KBM-7 (cell line): ENCODE data around the gene BIRC3.
A peak's percentile ranks its signal among the peaks of the same experiment; 100 is the strongest.
"Not testable (repeated sequence)": the region's sequence is repeated elsewhere in the genome, so short reads cannot be mapped to it uniquely, and the experiment has no call there.

Experiments used
- DNase-seq: peaks from one replicate; pipeline ENCODE4 v3.0.0-alpha.2; 2015
- in situ Hi-C: fragments of 300-500 bp; cut with MboI; formaldehyde crosslinking; loops from 2 replicates; pipeline ENCODE4 v1.14.3; 2020; ENCODE audit warnings: low sequenced_read_pairs, low pct_unique_long_range_greater_than_20kb, mixed read lengths

The BIRC3 gene

DNA sequence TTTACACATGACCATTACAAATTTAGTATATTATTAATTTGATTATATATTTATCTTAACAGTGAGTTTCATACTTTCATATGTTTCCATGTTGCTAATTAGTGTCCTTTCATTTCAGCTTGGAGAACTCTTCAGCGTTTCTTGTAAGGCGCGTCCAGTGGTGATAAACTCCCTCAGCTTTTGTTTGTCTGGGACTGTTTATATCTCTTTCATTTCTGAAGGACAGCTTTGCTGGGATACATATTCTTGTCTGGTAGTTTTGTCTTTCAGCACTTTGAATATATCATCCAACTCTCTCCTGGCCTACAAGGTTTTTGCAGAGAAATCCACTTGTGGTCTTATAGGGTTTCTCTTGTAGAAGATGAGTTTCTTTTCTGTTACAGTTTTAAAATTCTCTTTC, 42.1 kb downstream of the BIRC3 start:
- in situ Hi-C loops: no loop called here
- no peak for DNase-seq

DNA sequence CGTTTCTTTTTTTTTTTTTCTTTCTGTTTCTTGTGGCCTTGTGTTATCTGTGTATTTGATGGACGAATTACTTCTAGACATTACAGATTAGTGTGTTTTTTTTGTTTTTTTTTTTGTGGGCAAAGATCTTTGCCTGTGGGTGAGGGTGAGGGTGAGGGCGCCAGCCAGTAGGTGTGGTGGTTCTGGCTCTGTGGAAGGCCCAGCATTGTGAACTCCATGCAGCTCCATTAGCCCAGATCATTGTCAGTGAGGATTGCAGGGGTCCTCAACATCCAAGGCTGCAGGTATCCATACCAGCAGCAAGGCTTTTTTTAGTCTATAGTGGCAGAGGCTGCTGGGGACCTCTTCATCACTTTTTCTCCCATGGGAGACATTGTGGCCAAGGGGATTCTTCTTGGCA, 43.4 kb downstream of the BIRC3 start:
- no peak for DNase-seq
- in situ Hi-C loops: no loop called here

DNA sequence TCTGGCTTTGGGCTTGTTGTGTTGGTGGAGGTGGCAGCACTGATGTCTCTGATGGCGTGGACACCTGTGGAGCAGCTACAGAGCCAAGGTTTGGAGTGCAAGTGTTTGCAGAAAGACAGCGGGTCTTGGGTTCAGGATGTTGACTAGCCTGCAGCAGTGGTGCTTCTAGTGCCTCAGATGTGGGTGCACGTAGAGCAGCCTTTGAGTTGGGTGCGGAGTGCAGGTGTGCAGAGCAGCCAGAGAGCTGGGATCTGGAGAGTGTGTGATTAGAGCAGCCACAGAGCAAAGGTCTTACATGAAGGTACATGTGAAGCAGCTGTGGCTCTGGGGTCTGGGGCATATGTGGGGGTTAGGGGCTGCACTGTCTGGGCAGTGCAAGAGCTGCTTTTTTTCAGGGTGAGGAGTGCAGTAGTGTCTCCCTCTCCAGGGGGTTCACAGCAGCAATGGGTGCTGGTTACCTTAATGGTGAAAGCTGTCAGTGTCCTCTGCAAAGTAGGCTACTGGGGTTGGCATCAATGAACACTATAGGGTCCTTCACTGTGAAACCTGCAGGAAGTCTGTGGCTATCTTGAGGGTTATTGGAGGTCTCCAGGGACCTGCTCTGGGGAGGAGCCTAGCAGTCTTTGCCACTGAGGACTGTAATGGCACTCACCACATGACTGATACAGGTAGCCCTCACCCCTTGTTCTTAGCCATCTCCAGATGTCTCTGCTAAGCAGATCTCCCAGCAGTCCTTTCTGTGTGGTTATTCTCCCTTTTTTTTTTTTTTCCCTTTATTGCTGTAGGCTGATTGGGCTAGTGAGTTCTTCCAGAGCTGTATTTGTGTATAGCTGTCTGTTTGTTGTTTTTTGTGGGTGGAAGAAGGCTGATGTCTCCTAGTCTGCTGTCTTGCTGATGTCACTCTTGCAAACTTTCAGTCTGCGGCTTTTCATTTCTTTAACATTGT, 44.1 kb downstream of the BIRC3 start:
- no peak for DNase-seq
- in situ Hi-C loops: no loop called here

DNA sequence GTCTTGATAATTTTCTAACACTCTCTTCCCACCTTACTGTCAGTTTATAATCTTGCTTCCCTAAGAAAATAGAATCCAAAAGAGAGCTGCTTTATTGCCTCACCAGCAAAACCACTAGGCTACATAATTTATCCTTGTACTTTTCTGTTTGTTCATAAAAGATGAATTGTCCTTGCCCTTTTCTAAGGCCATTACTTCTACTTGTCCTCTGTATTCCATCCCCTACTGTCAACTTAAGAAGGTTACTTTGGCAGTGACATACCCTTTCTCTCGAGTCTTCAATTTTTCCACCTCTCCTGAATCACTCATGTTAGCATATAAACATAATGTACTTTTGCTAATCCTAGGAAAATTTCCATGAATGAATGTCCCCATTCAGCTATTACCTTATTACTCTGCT, 47.7 kb downstream of the BIRC3 start:
- no peak for DNase-seq
- in situ Hi-C loops: no loop called here

DNA sequence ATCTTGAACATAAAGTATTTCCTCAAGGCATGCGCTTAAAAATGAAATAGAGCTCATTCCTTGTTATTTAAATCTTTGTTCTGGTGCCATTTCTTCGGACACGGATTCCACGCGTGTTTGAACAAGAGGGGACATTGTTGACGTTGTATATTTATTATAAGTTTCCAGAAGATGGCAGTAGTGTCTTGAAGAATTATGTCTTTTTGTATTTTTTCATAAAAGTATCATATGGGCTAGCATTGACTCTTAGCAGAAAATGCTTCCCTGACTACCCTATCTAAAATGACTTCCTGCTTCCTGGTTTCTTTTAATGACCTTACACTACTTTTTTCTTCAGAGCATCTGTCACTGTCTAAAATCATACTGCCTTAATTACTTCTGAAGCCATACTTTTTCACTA, 50.1 kb downstream of the BIRC3 start:
- in situ Hi-C loops: no loop called here
- peak; percentile 51 for DNase-seq

DNA sequence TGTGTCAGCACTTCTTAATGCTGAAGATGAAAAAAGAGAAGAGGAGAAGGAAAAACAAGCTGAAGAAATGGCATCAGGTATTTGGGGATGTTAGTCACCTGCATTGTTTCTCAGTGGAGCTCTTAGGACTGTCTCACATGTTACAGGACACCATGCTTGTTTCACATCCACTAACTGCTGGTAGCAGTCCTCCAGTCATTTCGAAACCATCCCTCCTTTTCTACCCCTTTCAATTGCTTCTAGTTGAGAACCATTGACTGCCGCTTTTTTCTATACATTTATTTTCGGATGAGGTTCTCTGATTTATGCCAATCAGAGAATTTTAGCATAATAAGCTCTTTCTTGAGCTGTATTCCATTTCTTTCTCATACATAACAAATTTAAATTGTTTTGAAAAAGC, 51.2 kb downstream of the BIRC3 start:
- DNase-seq: no peak
- in situ Hi-C loops: no loop called here

DNA sequence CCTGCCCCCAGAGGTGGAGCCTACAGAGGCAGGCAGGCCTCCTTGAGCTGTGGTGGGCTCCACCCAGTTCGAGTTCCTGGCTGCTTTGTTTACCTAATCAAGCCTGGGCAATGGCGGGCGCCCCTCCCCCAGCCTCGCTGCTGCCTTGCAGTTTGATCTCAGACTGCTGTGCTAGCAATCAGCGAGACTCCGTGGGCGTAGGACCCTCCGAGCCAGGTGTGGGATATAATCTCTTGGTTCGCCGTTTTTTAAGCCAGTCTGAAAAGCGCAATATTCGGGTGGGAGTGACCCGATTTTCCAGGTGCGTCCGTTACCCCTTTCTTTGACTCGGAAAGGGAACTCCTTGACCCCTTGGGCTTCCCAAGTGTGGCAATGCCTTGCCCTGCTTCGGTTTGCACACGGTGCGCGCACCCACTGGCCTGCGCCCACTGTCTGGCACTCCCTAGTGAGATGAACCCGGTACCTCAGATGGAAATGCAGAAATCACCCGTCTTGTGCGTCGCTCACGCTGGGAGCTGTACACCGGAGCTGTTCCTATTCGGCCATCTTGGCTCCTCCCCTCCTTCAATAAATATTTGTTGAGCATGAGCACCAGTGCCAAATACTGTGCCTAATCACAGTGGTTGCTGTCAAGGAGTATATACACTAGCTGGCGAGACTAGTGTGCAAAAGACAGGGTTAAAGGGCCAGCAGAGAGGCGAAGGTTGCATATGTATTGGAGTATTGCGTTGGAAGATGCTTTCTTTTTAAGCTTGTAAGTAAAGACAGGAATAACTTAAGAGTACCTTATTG, 57.5 kb downstream of the BIRC3 start:
- in situ Hi-C loops, DNase-seq: not testable (repeated sequence)

DNA sequence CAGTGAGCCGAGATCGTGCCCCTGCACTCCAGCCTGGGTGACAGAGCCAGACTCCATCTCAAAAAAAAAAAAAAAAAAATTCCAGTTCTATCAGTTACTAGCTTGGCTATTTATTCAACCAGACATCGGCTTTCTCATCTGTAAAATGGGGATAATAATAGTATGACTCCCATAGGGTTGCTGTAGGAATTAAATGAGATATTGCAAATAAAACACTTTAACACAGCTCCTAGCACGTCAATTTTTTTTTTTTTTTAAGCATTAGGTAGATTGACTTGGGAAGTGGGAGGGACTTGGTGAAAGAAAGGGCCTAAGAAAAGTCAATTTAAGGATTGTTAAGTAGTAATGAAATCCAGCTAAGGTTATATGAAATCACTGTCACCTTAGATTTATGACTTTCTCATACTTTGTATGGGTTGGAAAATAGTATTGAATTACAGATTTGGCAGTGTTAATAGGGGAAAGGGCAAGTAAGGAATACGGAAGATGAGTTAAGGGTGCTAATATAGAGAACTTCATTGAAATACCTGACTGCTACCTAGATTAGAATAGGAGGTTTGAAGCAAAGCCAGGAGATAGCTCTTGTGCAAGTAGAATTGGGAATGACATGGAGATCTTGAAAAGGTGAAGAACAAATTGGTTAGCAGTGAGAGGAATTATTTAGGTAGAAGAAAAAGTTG, 58.6 kb downstream of the BIRC3 start:
- in situ Hi-C loops: no loop called here
- DNase-seq: no peak

DNA sequence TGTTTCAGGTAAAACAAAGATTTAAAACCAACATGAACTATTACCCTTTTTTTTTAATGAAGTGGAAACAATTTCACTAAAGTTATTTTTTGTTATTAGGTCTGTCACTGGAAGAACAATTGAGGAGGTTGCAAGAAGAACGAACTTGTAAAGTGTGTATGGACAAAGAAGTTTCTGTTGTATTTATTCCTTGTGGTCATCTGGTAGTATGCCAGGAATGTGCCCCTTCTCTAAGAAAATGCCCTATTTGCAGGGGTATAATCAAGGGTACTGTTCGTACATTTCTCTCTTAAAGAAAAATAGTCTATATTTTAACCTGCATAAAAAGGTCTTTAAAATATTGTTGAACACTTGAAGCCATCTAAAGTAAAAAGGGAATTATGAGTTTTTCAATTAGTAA, 60.6 kb downstream of the BIRC3 start:
- DNase-seq: no peak
- in situ Hi-C loops: no loop called here

DNA sequence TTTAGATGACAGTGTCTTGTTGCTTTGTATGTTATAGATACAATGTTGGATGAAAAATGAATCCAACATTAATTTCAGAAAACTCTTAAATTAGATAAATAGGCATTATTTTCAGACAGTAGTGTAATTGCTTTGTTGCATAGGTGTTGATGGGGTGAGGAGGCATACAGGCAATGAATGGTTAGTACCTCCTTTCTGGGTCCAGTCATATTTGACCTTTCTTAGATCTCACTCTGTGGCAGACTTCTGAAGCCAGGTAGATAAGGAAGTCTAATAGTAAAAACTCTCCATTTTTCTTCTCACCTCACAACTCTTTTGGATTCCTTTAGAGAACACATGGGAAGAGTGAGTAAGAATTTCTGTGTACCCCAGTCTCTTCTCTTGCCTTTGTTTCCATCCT, 61.5 kb downstream of the BIRC3 start:
- in situ Hi-C loops: no loop called here
- no peak for DNase-seq

DNA sequence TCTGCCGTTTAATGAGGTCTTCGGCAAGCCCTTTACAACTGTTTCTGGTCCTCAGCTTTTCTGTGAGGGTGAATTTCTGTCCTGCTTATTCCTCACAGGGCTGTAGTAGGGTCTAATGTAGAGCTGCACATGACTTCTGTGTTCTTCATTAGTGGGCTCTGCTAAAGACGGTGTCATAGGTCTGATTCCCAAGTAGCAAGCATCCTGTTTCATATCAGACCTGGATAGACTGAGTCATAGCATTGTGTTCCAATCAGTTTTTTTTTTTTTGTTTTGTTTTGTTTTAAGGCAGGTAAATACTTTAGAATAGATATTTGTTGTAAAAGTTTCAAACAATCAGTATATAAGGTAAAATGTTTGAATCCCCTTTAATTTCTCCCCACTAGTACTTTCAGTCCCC, 65.1 kb downstream of the BIRC3 start:
- in situ Hi-C loops: no loop called here
- no peak for DNase-seq

DNA sequence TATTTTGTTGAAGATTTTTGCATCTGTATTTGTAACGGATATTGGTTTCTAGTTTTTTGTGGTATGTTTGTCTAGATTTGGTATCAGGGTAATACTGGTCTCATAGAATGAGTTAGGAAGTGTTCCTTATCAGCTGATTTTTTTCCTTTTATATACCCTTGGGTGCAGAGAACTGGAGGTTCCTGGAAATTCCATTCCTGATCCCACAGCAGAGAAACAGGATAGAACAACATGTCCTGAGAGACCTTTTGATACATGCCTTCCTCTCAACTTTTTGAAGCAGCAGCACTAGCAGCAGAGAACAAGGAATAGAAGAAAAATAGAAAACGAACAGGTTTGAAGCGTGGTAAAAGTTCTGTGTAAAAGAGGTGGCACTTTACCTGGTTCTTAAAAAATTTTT, 66.6 kb downstream of the BIRC3 start:
- DNase-seq: no peak
- in situ Hi-C loops: no loop called here

DNA sequence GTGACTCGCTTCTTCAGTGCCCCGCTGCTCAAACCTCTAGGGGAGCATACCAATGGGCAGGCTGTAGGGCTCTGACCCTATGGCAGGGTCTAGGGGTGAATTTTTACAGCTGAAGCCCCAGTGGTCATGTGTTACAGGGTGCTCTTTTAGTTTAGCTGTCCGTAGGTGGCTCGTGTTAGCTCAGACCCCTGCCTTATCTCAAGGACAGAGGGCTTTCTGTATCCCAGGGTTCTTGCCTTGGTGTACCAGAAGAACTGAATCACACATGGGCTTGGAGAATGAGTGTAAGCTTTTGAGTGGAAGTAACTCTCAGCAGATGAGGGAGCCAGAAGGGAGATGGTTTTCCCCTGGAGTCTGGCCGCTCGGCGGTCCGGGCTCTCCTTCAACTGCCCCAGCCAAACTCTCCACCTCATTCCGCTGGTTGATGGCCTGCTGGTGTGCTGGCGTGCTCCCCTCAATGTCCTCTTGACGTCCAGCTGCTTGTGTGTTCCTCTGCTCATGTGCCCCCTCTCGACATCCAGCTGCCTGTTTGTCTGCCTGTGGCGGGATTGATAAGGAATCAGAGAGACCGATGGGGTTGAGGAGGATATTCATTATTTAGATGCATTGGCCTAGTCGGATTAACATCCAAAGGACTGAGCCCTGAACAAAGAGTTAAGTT, 67.3 kb downstream of the BIRC3 start:
- DNase-seq: no peak
- in situ Hi-C loops: no loop called here

DNA sequence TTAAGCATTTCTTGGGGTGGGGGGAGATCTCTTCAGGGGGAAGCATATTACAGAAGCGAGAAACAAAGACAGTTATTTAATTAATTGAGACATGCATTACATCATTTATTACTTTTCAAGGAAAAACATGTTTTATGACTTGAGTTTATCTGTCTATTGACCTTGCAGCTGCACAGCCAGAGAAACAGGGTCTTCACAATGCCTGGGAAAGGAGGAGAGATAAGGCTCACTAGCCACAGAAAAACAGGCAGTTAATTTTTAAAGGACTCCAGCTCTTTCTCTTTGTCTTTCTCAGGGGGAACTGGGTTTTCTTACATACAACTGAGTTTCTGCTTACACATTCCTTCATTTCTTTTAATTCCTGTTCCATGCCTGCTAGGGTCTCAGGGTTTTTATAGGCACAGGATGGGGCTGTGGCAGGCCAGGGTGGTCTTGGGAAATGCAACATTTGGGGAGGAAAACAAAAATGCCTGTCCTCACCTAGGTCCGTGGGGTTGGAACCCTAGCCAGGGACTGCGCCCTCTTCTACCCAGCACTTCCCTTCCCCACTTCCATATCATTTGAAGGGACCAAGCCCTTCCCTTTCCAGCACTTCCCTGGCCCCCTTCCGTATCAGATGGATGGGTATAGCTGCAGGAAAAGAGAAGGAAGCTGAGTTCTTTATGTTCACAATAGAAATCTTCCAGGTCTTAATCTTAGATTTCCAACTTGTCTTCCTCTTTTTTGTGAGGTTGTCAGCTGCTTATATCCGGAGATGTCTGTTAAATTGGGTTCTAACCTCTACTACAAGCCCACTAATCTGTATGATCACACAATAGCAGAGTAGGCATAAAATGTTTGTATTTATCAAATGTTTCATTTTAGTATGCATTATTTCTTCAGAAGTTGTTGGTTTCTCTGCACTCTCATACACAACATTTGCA, 68.1 kb downstream of the BIRC3 start:
- DNase-seq: peak; percentile 38
- in situ Hi-C loops: no loop called here

DNA sequence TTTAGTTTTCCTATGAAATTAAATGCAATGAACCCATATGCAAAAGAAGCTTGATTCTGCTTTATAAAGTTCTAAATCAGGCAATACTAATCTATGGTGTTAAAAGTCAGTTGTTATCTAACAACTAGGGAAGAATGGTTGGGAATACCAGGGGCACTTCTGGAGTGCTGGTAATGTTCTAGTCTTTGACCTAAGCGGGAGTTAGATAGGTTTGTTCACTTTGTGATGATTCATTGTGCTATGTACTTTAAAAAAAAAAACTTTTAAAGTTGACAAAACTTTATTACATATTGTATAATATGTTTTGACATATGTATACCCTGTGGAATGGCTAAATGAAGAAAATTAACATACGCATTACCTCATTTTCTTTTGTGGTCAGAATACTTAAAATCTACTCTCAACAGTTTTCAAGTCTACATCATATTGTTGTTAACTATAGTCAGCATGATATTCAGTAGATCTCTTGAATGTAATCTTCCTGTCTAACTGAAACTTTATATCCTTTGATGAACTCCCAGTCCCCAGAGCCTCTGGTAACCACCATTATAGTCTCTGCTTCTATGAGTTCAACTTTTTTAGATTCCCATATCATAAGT, 69.0 kb downstream of the BIRC3 start:
- in situ Hi-C loops: no loop called here

DNA sequence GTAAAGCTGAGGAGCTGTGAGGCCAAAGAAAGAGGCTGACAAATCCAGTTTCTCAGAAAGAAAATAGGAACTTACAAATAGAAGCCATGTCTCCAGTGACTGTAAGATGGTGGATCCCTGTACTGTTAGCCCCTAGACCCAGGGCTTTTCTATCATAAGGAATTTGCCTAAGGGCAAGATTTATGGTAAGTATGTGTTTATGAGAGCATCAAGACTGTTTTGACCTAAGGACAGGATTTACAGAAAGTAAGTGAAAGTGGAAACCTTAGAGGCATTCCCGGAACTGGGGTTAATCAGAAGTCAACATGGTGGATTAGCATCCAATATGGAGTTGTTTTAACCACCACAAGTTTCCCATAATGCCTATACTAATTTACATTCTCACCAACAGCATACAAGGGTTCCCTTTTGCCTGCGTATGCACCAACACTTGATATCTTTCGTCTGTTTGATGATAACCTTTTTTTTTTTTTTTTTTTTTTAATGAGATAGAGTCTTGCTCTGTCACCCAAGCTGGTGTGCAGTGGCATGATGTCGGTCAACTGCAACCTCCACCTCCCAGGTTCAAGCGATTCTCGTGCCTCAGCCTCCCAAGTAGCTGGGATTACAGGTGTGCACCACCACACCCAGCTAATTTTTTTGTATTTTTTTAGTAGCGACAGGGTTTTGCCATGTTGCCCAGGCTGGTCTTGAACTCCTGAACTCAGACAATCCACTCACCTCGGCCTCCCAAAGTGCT, 69.9 kb downstream of the BIRC3 start:
- in situ Hi-C loops: no loop called here
- DNase-seq: no peak

More for the DNA sequence above, 69.0 kb downstream of the BIRC3 start:
- DNase-seq: no peak
